HFFc6 (cell line): Measurements from ENCODE around the gene BCAP31. TPM values are rescaled to one million over a fixed set of nuclear protein-coding genes. Genes with fewer than 3 reads are reported as not detected.
A peak's percentile ranks its signal among the peaks of the same experiment; 100 is the strongest.

Source experiments
- DNase-seq: peaks from one replicate; pipeline ENCODE4 v3.0.0-alpha.2; 2018
- H3K27ac Mint-ChIP-seq: 2 replicates; pipeline ENCODE4 v1.8.0; 2020; ENCODE audit warnings: mild to moderate bottlenecking, mixed read lengths
- H3K27me3 Mint-ChIP-seq: 2 replicates; pipeline ENCODE4 v1.8.0; 2021; ENCODE audit warnings: mild to moderate bottlenecking, moderate library complexity, mixed read lengths; ENCODE audit not compliant: insufficient read depth
- H3K36me3 Mint-ChIP-seq: 2 replicates; pipeline ENCODE4 v1.8.0; 2021; ENCODE audit warnings: low read depth, mixed read lengths
- H3K4me1 Mint-ChIP-seq: 2 replicates; pipeline ENCODE4 v1.8.0; 2020; ENCODE audit warnings: low read depth, mixed read lengths
- H3K4me3 Mint-ChIP-seq: 2 replicates; pipeline ENCODE4 v1.8.0; 2020; ENCODE audit warnings: mild to moderate bottlenecking, moderate library complexity, mixed read lengths
- H3K9me3 Mint-ChIP-seq: 2 replicates; pipeline ENCODE4 v1.8.0; 2020; ENCODE audit warnings: mild to moderate bottlenecking, mixed read lengths
- total RNA-seq, 6 experiments: library from RNA; stranded (reverse); fragmentation: NEBNext Ultra II Directional; extraction: Animal tissue kit (Norgen Biotek cat#: 25700); gene quantifications; 2 replicates in 1 of 6; 3 replicates in 5 of 6; pipeline ENCODE4 v1.2.3, GENCODE V29; 2021
- TF ChIP-seq, protein P1 (sequence below): fragments of 200-600 bp; sonication (generic); IDR thresholded peaks from 2 replicates; pipeline ENCODE4 v1.5.0; 2021; ENCODE audit warnings: antibody characterized with exemption, mild to moderate bottlenecking

Gene BCAP31
- total RNA-seq, 6 experiments from 2014 or later = 203 to 295 (median 218) TPM

- H3K9me3 Mint-ChIP-seq = no peaks in the 10 kb centered on the region
- H3K36me3 Mint-ChIP-seq = no peaks in the 10 kb centered on the region; the same call in 1 of the 2 replicates
- TF ChIP-seq, protein P1, sequence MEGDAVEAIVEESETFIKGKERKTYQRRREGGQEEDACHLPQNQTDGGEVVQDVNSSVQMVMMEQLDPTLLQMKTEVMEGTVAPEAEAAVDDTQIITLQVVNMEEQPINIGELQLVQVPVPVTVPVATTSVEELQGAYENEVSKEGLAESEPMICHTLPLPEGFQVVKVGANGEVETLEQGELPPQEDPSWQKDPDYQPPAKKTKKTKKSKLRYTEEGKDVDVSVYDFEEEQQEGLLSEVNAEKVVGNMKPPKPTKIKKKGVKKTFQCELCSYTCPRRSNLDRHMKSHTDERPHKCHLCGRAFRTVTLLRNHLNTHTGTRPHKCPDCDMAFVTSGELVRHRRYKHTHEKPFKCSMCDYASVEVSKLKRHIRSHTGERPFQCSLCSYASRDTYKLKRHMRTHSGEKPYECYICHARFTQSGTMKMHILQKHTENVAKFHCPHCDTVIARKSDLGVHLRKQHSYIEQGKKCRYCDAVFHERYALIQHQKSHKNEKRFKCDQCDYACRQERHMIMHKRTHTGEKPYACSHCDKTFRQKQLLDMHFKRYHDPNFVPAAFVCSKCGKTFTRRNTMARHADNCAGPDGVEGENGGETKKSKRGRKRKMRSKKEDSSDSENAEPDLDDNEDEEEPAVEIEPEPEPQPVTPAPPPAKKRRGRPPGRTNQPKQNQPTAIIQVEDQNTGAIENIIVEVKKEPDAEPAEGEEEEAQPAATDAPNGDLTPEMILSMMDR = peak; percentile 66
- peak overlapping the region; percentile 92 for H3K27ac Mint-ChIP-seq
- H3K4me3 Mint-ChIP-seq = peak overlapping the region; percentile 92
- no peaks in the 10 kb centered on the region for H3K27me3 Mint-ChIP-seq
- peaks cover 23% of the 10 kb centered on the region for H3K4me1 Mint-ChIP-seq
- DNase-seq = peak; percentile 21
Observed at GRCh38 chrX:153723351-153724251, 586 bp downstream of the BCAP31 start.

DNA sequence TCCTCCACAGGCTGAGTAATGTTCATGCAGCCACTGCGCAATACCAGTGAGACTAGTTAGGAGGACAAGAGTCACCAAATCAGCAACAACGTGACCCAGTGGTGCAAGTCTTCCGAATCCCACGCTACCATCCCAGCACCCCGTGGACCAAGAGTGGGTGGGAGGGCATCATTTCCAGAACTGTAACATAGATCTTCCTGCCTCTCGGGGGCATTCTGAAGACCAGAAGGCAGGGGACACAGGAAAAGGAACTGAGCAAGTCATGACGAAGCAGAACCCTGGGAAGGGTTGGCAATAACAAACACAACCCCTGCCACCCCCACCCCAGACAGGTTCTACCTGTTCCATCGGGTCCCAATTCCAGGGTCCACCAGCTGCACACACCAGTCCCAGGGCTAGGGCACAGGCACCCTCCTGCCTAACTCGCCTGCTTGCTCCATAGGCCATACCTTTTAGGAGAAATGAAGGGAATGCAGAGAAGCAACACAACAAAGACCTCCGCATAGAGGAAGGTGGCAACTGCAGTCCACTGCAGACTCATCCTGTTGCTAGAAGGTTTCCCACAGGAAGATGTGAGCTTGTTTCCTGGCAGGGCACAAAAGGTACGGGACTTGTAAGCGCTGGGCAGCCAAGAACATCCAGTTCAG is 1.4 kb downstream of the BCAP31 start:
- Mint-ChIP-seq H3K27ac (peak overlapping the region; percentile 92), H3K27me3 (no peaks in the 10 kb centered on the region), H3K9me3 (no peaks in the 10 kb centered on the region), H3K4me1 (peaks cover 22% of the 10 kb centered on the region), H3K4me3 (peak overlapping the region; percentile 92), H3K36me3 (no peaks in the 10 kb centered on the region; the same call in 1 of the 2 replicates)
- TF ChIP-seq, protein P1 = no peak
- no peak for DNase-seq

DNA sequence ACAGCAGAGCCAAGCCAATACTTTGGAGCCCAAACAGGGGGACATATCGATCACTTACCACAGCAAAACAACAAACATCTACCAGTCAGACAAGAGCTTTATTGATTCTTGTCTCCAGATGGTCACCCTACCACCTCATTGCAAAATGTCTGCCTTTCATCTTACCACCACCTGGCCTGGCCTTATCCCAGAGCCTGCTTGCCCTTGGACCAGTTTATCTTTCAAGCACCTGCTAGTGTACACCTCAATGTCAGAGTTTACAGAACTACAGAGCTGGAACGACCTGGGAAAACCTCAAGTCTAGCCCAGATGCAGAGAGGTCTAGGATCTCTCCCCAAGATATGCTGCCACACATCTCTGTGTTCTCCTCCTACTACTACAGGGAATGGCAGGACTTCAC is 4.5 kb downstream of the BCAP31 start:
- Mint-ChIP-seq H3K4me1 (peaks cover 11% of the 10 kb centered on the region), H3K36me3 (no peaks in the 10 kb centered on the region; the same call in 1 of the 2 replicates), H3K9me3 (no peaks in the 10 kb centered on the region), H3K4me3 (no peak overlapping the region), H3K27ac (no peak overlapping the region), H3K27me3 (no peaks in the 10 kb centered on the region)
- DNase-seq = no peak
- TF ChIP-seq, protein P1 = no peak

GRCh38 chrX:153719238-153719637 is 4.9 kb downstream of the BCAP31 start:
- H3K36me3 Mint-ChIP-seq = no peaks in the 10 kb centered on the region; the same call in 1 of the 2 replicates
- H3K4me1 Mint-ChIP-seq = peaks cover 11% of the 10 kb centered on the region

DNA sequence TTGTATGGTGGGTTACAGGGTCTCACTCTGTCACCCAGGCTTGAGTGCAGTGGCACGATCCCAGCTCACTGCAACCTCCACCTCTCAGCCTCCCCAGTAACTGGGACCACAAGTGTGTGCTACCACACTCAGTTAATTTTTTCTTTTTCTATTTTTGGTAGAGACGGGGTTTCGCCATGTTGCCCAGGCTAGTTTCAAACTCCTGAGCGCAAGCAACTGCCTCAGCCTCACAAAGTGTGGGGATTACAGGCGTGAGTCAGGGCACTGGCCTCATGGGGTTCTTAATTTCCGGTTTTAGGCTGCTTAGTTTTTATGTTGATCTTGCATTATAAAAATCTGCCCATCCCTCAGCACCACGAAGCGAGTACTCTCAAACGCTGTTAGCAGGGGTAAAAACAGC is 6.7 kb downstream of the BCAP31 start:
- Mint-ChIP-seq H3K9me3 (no peaks in the 10 kb centered on the region), H3K27me3 (no peaks in the 10 kb centered on the region), H3K36me3 (peaks cover 6% of the 10 kb centered on the region; the same call in 1 of the 2 replicates), H3K4me1 (peaks cover 6% of the 10 kb centered on the region), H3K4me3 (no peak overlapping the region), H3K27ac (no peak overlapping the region)
- TF ChIP-seq, protein P1 = no peak
- DNase-seq = no peak

More at GRCh38 chrX:153719238-153719637, 4.9 kb downstream of the BCAP31 start:
- TF ChIP-seq, protein P1 = no peak
- no peaks in the 10 kb centered on the region for H3K27me3 Mint-ChIP-seq
- H3K27ac Mint-ChIP-seq = no peak overlapping the region
- no peaks in the 10 kb centered on the region for H3K9me3 Mint-ChIP-seq
- no peak for DNase-seq
- H3K4me3 Mint-ChIP-seq = no peak overlapping the region
